ENCODE results near the gene LUZP2. TPM values are rescaled to one million over a fixed set of nuclear protein-coding genes. Genes with fewer than 3 reads are reported as not detected.

The LUZP2 gene
- 26.4 TPM for total RNA-seq
- 0.41 TPM for polyA plus RNA-seq

GRCh38 chr11:24496736-24497725 lies at the start of gene LUZP2:
LUZP2 (plus strand) TSS chr11:24497053.
- peak; percentile 8 for DNase-seq (ENCODE audit: extremely low spot score)
- WGBS, result under 1% methylated on average over 65 of the region's 65 CpGs
- no peak within 1 kb of the TSS for H3K27ac ChIP-seq (ENCODE audit: low read depth)

GRCh38 chr11:24453129-24453718 lies 43.6 kb upstream of the LUZP2 start:
- WGBS, result 58% methylated on average over 3 of the region's 3 CpGs
- Histone ChIP-seq H3K4me1 (ENCODE audit: insufficient read depth) (no peaks in the 10 kb centered on the region), H3K36me3 (ENCODE audit: insufficient read depth) (no peaks in the 10 kb centered on the region), H3K4me3 (ENCODE audit: low read depth, low read length) (no peak overlapping the region), H3K27ac (ENCODE audit: low read depth) (no peak overlapping the region)
- no peak for DNase-seq (ENCODE audit: extremely low spot score)

More at GRCh38 chr11:24496736-24497725, at the start of gene LUZP2:
- Histone ChIP-seq H3K4me3 (ENCODE audit: low read depth, low read length) (peak within 1 kb of the TSS; percentile 32), H3K4me1 (ENCODE audit: insufficient read depth) (no peaks in the 10 kb centered on the region), H3K36me3 (ENCODE audit: insufficient read depth) (no peaks in the 10 kb centered on the region)

- Histone ChIP-seq H3K36me3 (ENCODE audit: insufficient read depth) (no peaks in the 10 kb centered on the region), H3K4me1 (ENCODE audit: insufficient read depth) (no peaks in the 10 kb centered on the region), H3K4me3 (ENCODE audit: low read depth, low read length) (no peak overlapping the region), H3K27ac (ENCODE audit: low read depth) (no peak overlapping the region)
- DNase-seq (ENCODE audit: extremely low spot score), result no peak
These were observed 38.9 kb upstream of the LUZP2 start for GRCh38 chr11:24457985-24458384.

- Histone ChIP-seq H3K4me3 (ENCODE audit: low read depth, low read length) (no peak overlapping the region), H3K4me1 (ENCODE audit: insufficient read depth) (no peaks in the 10 kb centered on the region), H3K36me3 (ENCODE audit: insufficient read depth) (no peaks in the 10 kb centered on the region), H3K27ac (ENCODE audit: low read depth) (no peak overlapping the region)
- no peak for DNase-seq (ENCODE audit: extremely low spot score)
- 100% methylated on average over 1 of the region's 1 CpG for WGBS
These were observed 26.4 kb upstream of the LUZP2 start for GRCh38 chr11:24470431-24470830.

- Histone ChIP-seq H3K36me3 (ENCODE audit: insufficient read depth) (no peaks in the 10 kb centered on the region), H3K4me1 (ENCODE audit: insufficient read depth) (no peaks in the 10 kb centered on the region), H3K4me3 (ENCODE audit: low read depth, low read length) (no peak overlapping the region), H3K27ac (ENCODE audit: low read depth) (no peak overlapping the region)
- no peak for DNase-seq (ENCODE audit: extremely low spot score)
- WGBS, result 44% methylated on average over 2 of the region's 2 CpGs
These were observed 25.8 kb upstream of the LUZP2 start for GRCh38 chr11:24471084-24471483.

GRCh38 chr11:24478718-24479117 lies 18.1 kb upstream of the LUZP2 start:
- Histone ChIP-seq H3K4me1 (ENCODE audit: insufficient read depth) (no peaks in the 10 kb centered on the region), H3K4me3 (ENCODE audit: low read depth, low read length) (no peak overlapping the region), H3K27ac (ENCODE audit: low read depth) (no peak overlapping the region), H3K36me3 (ENCODE audit: insufficient read depth) (no peaks in the 10 kb centered on the region)
- 93% methylated on average over 1 of the region's 1 CpG for WGBS
- DNase-seq (ENCODE audit: extremely low spot score), result no peak

- Histone ChIP-seq H3K36me3 (ENCODE audit: insufficient read depth) (no peaks in the 10 kb centered on the region), H3K27ac (ENCODE audit: low read depth) (no peak overlapping the region), H3K4me1 (ENCODE audit: insufficient read depth) (no peaks in the 10 kb centered on the region), H3K4me3 (ENCODE audit: low read depth, low read length) (no peak overlapping the region)
- no peak for DNase-seq (ENCODE audit: extremely low spot score)
- WGBS, result 84% methylated on average over 4 of the region's 4 CpGs
These were observed 7.4 kb upstream of the LUZP2 start for GRCh38 chr11:24489477-24489876.

GRCh38 chr11:24496386-24496735 lies 492 bp upstream of the LUZP2 start:
- 3% methylated on average over 14 of the region's 14 CpGs for WGBS
- Histone ChIP-seq H3K27ac (ENCODE audit: low read depth) (no peak overlapping the region), H3K4me1 (ENCODE audit: insufficient read depth) (no peaks in the 10 kb centered on the region), H3K4me3 (ENCODE audit: low read depth, low read length) (peak overlapping the region; percentile 32), H3K36me3 (ENCODE audit: insufficient read depth) (no peaks in the 10 kb centered on the region)
- peak; percentile 15 for DNase-seq (ENCODE audit: extremely low spot score)

- DNase-seq (ENCODE audit: extremely low spot score), result no peak
- WGBS, result 66% methylated on average over 3 of the region's 3 CpGs
- H3K36me3 ChIP-seq (ENCODE audit: insufficient read depth), result no peaks in the 10 kb centered on the region
- no peaks in the 10 kb centered on the region for H3K4me1 ChIP-seq (ENCODE audit: insufficient read depth)
- no peak overlapping the region for H3K27ac ChIP-seq (ENCODE audit: low read depth)
- no peak overlapping the region for H3K4me3 ChIP-seq (ENCODE audit: low read depth, low read length)
These were observed 978 bp downstream of the LUZP2 start for GRCh38 chr11:24497831-24498230.

- H3K4me1 ChIP-seq (ENCODE audit: insufficient read depth), result no peaks in the 10 kb centered on the region
- H3K4me3 ChIP-seq (ENCODE audit: low read depth, low read length), result no peak overlapping the region
- no peak overlapping the region for H3K27ac ChIP-seq (ENCODE audit: low read depth)
- 93% methylated on average over 7 of the region's 7 CpGs for WGBS
- no peak for DNase-seq (ENCODE audit: extremely low spot score)
- H3K36me3 ChIP-seq (ENCODE audit: insufficient read depth), result no peaks in the 10 kb centered on the region
These were observed 5.6 kb downstream of the LUZP2 start for GRCh38 chr11:24502425-24502824.

GRCh38 chr11:24509114-24509513 lies 12.3 kb downstream of the LUZP2 start:
- Histone ChIP-seq H3K4me3 (ENCODE audit: low read depth, low read length) (no peak overlapping the region), H3K27ac (ENCODE audit: low read depth) (no peak overlapping the region), H3K4me1 (ENCODE audit: insufficient read depth) (no peaks in the 10 kb centered on the region), H3K36me3 (ENCODE audit: insufficient read depth) (no peaks in the 10 kb centered on the region)
- DNase-seq (ENCODE audit: extremely low spot score), result no peak
- WGBS, result 58% methylated on average over 3 of the region's 3 CpGs

GRCh38 chr11:24511511-24511910 lies 14.7 kb downstream of the LUZP2 start:
- no peaks in the 10 kb centered on the region for H3K4me1 ChIP-seq (ENCODE audit: insufficient read depth)
- WGBS, result 82% methylated on average over 5 of the region's 5 CpGs
- H3K27ac ChIP-seq (ENCODE audit: low read depth), result no peak overlapping the region

GRCh38 chr11:24513479-24514218 lies 16.8 kb downstream of the LUZP2 start:
- no peak for DNase-seq (ENCODE audit: extremely low spot score)
- 61% methylated on average over 3 of the region's 3 CpGs for whole genome bisulfite sequencing
- no peak overlapping the region for H3K27ac ChIP-seq (ENCODE audit: low read depth)
- H3K4me3 ChIP-seq (ENCODE audit: low read depth, low read length), result no peak overlapping the region
- H3K4me1 ChIP-seq (ENCODE audit: insufficient read depth), result no peaks in the 10 kb centered on the region
- no peaks in the 10 kb centered on the region for H3K36me3 ChIP-seq (ENCODE audit: insufficient read depth)

More at GRCh38 chr11:24511511-24511910, 14.7 kb downstream of the LUZP2 start:
- Histone ChIP-seq H3K36me3 (ENCODE audit: insufficient read depth) (no peaks in the 10 kb centered on the region), H3K4me3 (ENCODE audit: low read depth, low read length) (no peak overlapping the region)
- DNase-seq (ENCODE audit: extremely low spot score), result no peak

All from urinary bladder (tissue), 4 donors.